HepG2 (cell line): ENCODE data around the gene RAB20. TPM values are rescaled to one million over a fixed set of nuclear protein-coding genes. Genes with fewer than 3 reads are reported as not detected.

Experiments used
- ARID5B ChIP-seq: IDR thresholded peaks from 2 replicates; pipeline ENCODE4 v1.4.0; 2020; ENCODE audit warnings: mild to moderate bottlenecking, missing genetic modification reagents
- CREM ChIP-seq, 2 experiments: sonication (generic) in 1 of 2; formaldehyde crosslinking in 1 of 2; IDR thresholded peaks; 2 replicates each; pipeline versions ENCODE4 v1.4.0 to v1.6.1; 2016 to 2020; ENCODE audit warnings: antibody characterized with exemption in 1 of 2, mild to moderate bottlenecking in 1 of 2, missing genetic modification reagents in 1 of 2
- NFKB2 ChIP-seq: sonication (generic); formaldehyde crosslinking; IDR thresholded peaks from 2 replicates; pipeline ENCODE4 v1.4.0; 2020; ENCODE audit warnings: missing genetic modification reagents, borderline replicate concordance
- PLRG1 ChIP-seq: fragments of 450-650 bp; conservative IDR thresholded peaks from 2 replicates; pipeline ENCODE4 v1.6.1; 2016
- SOX13 ChIP-seq, 3 experiments: fragments of 450-650 bp in 1 of 3; sonication (generic) in 1 of 3; formaldehyde crosslinking in 1 of 3; IDR thresholded peaks in 2 of 3; conservative IDR thresholded peaks in 1 of 3; 2 replicates each; pipeline versions ENCODE4 v1.5.0 to v1.6.1; 2016 to 2020; ENCODE audit warnings: antibody characterized with exemption in 1 of 3, mild to moderate bottlenecking in 1 of 3, missing compliant biosample characterization in 1 of 3, missing genetic modification reagents in 1 of 3, moderate library complexity in 1 of 3
- SRY ChIP-seq: sonication (generic); formaldehyde crosslinking; IDR thresholded peaks from 2 replicates; pipeline ENCODE4 v1.8.0; 2022; ENCODE audit warnings: mild to moderate bottlenecking, missing genetic modification reagents
- ZNF263 ChIP-seq: sonication (generic); formaldehyde crosslinking; IDR thresholded peaks from 2 replicates; pipeline ENCODE4 v1.4.0; 2020; ENCODE audit warnings: missing genetic modification reagents
- ZNF317 ChIP-seq: sonication (generic); formaldehyde crosslinking; IDR thresholded peaks from 2 replicates; pipeline ENCODE4 v1.5.0; 2020; ENCODE audit warnings: mild to moderate bottlenecking, missing genetic modification reagents
- polyA plus RNA-seq, 8 experiments: library from polyadenylated mRNA; depleted of rRNA in 3 of 8; stranded (reverse) in 7 of 8; unstranded in 1 of 8; fragments of >200 nt; fragmentation: Illumina TruSeq in 4 of 8; extraction: Trizol in 4 of 8; gene quantifications; 2 replicates each; pipeline versions ENCODE4 v1.2.1 to v1.2.3, GENCODE V29; 2011 to 2016; ENCODE audit warnings: low read depth in 4 of 8, missing spikeins in 1 of 8, mixed read lengths in 1 of 8; ENCODE audit not compliant: insufficient read depth in 1 of 8
- total RNA-seq, 5 experiments: library from RNA; depleted of rRNA; stranded (reverse); fragments of >200 nt; fragmentation: Illumina TruSeq; extraction: Trizol; gene quantifications; 2 replicates each; pipeline ENCODE4 v1.2.3, GENCODE V29; 2016; ENCODE audit warnings: low read depth in 1 of 5
- TF ChIP-seq, protein P1 (sequence below): IDR thresholded peaks from 2 replicates; pipeline ENCODE4 v1.6.1; 2016; ENCODE audit warnings: mild to moderate bottlenecking
- TF ChIP-seq, protein P2 (sequence below): sonication (generic); formaldehyde crosslinking; IDR thresholded peaks from 2 replicates; pipeline ENCODE4 v1.5.0; 2020; ENCODE audit warnings: mild to moderate bottlenecking, missing genetic modification reagents, borderline replicate concordance
- TF ChIP-seq, protein P3 (sequence below): sonication (generic); formaldehyde crosslinking; IDR thresholded peaks from 2 replicates; pipeline ENCODE4 v1.4.0; 2020; ENCODE audit warnings: missing genetic modification reagents, mild to moderate bottlenecking, borderline replicate concordance
- TF ChIP-seq, protein P4 (sequence below): sonication (generic); formaldehyde crosslinking; IDR thresholded peaks from 2 replicates; pipeline ENCODE4 v1.5.0; 2020; ENCODE audit warnings: mild to moderate bottlenecking, missing genetic modification reagents

RAB20 gene
- total and polyA plus RNA-seq, 2 of the 13 experiments (the other 11 are each of a cell fraction or from before 2014, with no cell fraction given): 15.6 to 30.5 TPM

GRCh38 chr13:110555601-110556223, 5.8 kb downstream of the RAB20 start (continued):
- TF ChIP-seq SOX13 (IDR thresholded peaks at IDR 0.05) (no peak), SOX13 (CRISPR knock-in tag; conservative IDR thresholded peaks at IDR 0.05 in 1 of 2, IDR thresholded peaks at IDR 0.05 in 1 of 2) (peak in 1 of 2 experiments; percentile 77; a peak in 2 of 4 replicates), ARID5B (CRISPR knock-in tag) (peak; percentile 77), ZNF263 (CRISPR knock-in tag) (peak; percentile 90), SRY (no peak), PLRG1 (no peak), NFKB2 (CRISPR knock-in tag) (no peak), ZNF317 (CRISPR knock-in tag) (no peak), CREM (IDR thresholded peaks at IDR 0.05) (peak; percentile 23; the same call in 1 of the 2 replicates), CREM (CRISPR knock-in tag; IDR thresholded peaks at IDR 0.05) (no peak)
- TF ChIP-seq, protein P1, sequence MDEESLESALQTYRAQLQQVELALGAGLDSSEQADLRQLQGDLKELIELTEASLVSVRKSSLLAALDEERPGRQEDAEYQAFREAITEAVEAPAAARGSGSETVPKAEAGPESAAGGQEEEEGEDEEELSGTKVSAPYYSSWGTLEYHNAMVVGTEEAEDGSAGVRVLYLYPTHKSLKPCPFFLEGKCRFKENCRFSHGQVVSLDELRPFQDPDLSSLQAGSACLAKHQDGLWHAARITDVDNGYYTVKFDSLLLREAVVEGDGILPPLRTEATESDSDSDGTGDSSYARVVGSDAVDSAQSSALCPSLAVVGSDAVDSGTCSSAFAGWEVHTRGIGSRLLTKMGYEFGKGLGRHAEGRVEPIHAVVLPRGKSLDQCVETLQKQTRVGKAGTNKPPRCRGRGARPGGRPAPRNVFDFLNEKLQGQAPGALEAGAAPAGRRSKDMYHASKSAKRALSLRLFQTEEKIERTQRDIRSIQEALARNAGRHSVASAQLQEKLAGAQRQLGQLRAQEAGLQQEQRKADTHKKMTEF (CRISPR knock-in tag): peak; percentile 39; the same call in 1 of the 2 replicates
- TF ChIP-seq, protein P2, sequence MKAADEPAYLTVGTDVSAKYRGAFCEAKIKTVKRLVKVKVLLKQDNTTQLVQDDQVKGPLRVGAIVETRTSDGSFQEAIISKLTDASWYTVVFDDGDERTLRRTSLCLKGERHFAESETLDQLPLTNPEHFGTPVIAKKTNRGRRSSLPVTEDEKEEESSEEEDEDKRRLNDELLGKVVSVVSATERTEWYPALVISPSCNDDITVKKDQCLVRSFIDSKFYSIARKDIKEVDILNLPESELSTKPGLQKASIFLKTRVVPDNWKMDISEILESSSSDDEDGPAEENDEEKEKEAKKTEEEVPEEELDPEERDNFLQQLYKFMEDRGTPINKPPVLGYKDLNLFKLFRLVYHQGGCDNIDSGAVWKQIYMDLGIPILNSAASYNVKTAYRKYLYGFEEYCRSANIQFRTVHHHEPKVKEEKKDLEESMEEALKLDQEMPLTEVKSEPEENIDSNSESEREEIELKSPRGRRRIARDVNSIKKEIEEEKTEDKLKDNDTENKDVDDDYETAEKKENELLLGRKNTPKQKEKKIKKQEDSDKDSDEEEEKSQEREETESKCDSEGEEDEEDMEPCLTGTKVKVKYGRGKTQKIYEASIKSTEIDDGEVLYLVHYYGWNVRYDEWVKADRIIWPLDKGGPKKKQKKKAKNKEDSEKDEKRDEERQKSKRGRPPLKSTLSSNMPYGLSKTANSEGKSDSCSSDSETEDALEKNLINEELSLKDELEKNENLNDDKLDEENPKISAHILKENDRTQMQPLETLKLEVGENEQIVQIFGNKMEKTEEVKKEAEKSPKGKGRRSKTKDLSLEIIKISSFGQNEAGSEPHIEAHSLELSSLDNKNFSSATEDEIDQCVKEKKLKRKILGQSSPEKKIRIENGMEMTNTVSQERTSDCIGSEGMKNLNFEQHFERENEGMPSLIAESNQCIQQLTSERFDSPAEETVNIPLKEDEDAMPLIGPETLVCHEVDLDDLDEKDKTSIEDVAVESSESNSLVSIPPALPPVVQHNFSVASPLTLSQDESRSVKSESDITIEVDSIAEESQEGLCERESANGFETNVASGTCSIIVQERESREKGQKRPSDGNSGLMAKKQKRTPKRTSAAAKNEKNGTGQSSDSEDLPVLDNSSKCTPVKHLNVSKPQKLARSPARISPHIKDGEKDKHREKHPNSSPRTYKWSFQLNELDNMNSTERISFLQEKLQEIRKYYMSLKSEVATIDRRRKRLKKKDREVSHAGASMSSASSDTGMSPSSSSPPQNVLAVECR (CRISPR knock-in tag): peak; percentile 61; the same call in 1 of the 2 replicates
- TF ChIP-seq, protein P3, sequence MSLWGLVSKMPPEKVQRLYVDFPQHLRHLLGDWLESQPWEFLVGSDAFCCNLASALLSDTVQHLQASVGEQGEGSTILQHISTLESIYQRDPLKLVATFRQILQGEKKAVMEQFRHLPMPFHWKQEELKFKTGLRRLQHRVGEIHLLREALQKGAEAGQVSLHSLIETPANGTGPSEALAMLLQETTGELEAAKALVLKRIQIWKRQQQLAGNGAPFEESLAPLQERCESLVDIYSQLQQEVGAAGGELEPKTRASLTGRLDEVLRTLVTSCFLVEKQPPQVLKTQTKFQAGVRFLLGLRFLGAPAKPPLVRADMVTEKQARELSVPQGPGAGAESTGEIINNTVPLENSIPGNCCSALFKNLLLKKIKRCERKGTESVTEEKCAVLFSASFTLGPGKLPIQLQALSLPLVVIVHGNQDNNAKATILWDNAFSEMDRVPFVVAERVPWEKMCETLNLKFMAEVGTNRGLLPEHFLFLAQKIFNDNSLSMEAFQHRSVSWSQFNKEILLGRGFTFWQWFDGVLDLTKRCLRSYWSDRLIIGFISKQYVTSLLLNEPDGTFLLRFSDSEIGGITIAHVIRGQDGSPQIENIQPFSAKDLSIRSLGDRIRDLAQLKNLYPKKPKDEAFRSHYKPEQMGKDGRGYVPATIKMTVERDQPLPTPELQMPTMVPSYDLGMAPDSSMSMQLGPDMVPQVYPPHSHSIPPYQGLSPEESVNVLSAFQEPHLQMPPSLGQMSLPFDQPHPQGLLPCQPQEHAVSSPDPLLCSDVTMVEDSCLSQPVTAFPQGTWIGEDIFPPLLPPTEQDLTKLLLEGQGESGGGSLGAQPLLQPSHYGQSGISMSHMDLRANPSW (CRISPR knock-in tag): no peak
- TF ChIP-seq, protein P4, sequence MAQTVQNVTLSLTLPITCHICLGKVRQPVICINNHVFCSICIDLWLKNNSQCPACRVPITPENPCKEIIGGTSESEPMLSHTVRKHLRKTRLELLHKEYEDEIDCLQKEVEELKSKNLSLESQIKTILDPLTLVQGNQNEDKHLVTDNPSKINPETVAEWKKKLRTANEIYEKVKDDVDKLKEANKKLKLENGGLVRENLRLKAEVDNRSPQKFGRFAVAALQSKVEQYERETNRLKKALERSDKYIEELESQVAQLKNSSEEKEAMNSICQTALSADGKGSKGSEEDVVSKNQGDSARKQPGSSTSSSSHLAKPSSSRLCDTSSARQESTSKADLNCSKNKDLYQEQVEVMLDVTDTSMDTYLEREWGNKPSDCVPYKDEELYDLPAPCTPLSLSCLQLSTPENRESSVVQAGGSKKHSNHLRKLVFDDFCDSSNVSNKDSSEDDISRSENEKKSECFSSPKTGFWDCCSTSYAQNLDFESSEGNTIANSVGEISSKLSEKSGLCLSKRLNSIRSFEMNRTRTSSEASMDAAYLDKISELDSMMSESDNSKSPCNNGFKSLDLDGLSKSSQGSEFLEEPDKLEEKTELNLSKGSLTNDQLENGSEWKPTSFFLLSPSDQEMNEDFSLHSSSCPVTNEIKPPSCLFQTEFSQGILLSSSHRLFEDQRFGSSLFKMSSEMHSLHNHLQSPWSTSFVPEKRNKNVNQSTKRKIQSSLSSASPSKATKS (CRISPR knock-in tag): no peak
